Ecto neural progenitor cell (in vitro differentiated cells): ENCODE data around the gene FCRL5.
A peak's percentile ranks its signal among the peaks of the same experiment; 100 is the strongest.

Experiments used
- DNase-seq: peaks from one replicate; pipeline ENCODE4 v3.0.0-alpha.2; 2018; ENCODE audit warnings: low spot score

Gene FCRL5

GRCh38 chr1:157523774-157524493 lies 28.4 kb downstream of the FCRL5 start:
- no peak for DNase-seq

- no peak for DNase-seq
Observed at GRCh38 chr1:157521056-157521455, 31.3 kb downstream of the FCRL5 start.

DNA sequence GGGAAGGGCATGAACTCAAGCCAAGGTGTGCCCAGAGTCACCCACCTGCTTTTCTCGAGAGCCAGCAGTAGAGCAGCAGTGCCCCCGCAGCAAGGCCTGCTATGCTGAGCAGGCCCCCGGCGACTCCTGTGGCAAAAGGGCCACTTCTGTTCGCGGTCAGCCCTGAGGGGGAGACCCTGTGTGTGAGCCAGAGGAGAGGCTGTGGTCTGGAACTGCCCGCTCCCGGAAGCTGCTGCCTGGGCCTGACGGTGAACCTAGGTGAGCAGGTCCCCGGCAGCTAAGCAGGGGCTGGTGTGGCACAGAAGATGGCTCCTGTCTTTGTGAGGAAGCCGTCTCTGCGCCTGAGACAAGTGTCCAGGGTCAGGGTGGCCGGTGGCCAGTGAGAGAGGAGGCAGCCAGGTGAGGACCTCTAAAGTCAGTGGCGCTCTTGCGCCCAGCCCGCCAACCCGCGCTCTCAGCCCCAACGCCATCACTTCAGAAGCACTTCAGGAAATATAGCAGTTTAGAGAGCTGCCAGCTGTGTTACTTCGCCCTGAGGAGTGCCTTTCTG lies 31.9 kb downstream of the FCRL5 start:
- DNase-seq: no peak

DNA sequence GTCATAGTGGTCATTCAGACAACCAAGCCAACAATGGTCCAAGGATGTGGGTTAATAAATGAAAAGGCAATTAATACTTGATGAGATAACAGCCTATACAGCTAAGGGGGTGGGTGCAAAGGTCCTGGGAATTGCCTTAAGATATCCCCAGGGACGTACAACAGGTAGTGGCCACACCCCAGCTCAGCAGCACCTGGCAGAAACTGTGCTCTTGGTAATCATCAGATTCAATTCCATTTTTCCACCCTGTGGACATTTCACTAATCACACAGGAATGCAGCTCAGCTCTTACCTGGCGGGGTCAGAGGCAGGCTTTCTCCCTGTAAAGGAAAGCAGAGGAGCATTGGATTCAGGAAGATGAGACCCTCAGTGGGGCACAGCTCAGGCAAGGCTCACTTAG lies 32.9 kb downstream of the FCRL5 start:
- DNase-seq: no peak

DNA sequence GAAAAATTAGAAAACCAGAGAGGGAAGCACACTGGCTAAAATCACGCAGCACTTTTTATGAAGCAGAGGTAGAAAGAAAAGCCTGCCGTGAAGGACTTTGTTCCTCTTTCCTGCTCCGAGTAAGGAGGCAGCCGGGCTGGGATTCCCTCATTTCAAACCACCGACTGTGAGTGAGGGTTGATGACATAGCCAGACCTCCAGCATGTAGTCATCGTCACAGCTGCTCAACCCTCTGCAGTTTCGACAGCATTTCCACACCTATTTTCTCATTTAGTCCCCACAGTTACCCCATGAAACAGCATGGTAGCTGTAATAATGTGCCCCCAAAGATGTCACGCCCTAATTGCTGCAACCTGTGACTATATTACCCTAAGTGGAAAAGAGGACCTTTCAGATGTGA lies 35.3 kb downstream of the FCRL5 start:
- no peak for DNase-seq

GRCh38 chr1:157515709-157516108 lies 36.6 kb downstream of the FCRL5 start:
- no peak for DNase-seq

DNA sequence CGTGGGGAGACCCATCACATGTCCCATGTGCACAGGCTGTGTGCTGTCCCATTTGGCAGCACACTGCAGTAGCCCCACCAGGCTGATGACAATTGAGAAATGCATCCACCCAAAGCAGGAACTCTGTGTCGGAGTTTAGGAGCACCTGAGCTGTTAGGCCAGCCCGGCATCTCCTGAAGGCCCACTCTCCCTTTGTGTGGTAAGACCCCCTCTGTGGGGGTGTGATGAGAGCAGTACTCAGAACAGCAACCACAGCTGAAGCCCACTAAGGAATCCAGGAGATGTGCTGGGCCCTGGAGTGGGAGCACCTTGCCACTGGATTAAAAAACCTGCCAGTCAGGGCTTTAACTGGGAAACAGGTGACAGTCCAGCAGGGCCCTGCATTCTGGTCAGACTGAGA lies 37.2 kb downstream of the FCRL5 start:
- no peak for DNase-seq

- no peak for DNase-seq
Observed at GRCh38 chr1:157512036-157512969, 40.0 kb downstream of the FCRL5 start.

GRCh38 chr1:157509546-157510232 lies 42.6 kb downstream of the FCRL5 start:
- no peak for DNase-seq

DNA sequence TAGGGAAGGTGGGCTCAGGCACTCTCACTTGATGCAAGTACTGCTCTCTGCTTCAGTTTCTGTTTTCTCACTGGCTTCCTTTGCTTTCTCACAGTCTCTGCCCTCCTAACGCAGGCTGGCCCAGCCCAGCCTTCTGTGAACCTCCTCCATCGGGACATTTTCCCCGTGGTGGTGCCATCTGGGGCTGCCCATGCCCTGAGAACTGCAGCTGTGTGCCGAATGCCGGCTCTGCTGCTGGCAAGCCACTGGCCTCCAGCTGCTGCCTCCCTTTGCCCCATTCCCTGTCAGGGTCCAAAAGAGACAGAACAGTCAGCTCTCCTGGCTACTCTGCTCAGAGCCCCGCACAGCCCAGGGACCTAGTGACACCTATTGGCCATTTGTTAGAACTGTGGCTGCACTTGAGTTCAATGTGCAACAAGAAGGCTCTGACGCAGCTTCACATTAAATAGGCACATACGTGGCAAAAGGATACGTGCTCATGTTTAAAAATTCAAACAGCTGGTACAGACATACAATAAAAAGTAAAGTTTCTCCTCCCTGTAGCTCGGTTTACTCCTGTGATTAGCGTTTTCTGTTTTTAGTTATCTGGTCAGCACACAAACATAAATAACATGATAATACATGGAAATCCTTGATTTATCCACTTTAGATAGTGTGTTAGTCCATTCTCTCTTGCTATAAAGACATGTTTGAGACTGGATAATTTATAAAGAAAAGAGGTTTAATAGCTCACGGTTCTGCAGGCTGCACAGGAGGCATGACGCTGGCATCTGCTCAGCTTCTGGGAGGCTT lies 46.6 kb downstream of the FCRL5 start:
- DNase-seq: peak; percentile 73

- DNase-seq: no peak
Observed at GRCh38 chr1:157504646-157505045, 47.7 kb downstream of the FCRL5 start.

DNA sequence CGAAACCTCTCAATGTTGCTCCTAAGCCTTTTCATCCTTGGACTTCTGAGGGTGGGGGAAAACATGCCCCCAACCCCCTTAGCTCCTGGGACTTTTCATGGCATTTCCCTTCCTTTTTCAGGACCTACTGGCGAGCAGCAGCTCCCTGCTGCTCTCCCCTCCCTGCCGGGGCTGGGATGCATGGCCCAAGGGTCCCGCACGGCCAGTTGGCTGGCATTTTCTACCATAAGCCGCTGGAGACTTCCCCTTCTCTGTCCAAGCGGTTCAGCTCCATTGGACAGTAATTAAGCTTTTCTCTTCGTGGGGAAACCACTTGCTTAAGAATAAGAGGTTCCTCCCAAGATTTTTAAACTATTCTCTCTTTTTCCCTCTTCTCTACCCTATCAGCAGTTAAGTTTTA lies 52.8 kb downstream of the FCRL5 start:
- no peak for DNase-seq

DNA sequence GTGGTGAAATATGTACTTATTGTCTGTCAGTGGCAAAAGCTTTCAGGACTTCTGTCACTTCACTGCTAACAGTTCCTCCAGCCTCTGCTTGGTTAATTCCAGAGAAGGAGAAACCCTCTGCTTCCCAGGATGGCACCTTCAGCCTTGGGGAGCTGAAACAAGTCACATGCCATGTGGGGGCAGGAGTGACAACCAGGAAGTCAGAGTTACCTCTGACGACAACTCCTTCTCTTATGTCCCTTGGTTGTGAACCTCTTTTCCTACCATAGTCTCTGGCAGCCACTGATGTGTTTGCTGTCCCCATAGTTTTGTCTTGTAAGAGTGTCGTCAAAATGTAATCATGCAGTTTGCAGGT lies 53.6 kb downstream of the FCRL5 start:
- no peak for DNase-seq

GRCh38 chr1:157497987-157498735 lies 54.2 kb downstream of the FCRL5 start:
- DNase-seq: no peak

DNA sequence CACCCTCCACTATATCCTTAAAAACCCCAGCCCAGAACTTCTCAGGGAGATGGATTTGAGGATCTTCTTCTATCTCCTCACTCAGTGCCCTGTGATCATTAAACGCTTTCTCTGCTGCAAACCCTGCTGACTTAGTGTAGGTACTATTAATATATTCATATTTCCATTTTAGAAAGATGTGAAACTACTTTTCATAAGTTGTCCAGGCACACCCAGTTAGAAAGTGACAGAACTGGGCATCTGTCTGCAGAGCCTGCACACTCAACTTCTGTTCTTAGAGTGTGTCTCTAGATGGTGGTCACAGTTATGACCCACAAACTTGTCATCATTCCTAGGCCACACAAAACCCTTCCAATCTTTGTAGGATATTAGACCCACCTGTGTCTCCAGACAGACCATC lies 55.0 kb downstream of the FCRL5 start:
- no peak for DNase-seq

GRCh38 chr1:157496121-157496526 lies 56.2 kb downstream of the FCRL5 start:
- no peak for DNase-seq

GRCh38 chr1:157495285-157495684 lies 57.0 kb downstream of the FCRL5 start:
- no peak for DNase-seq

- DNase-seq: no peak
Observed at GRCh38 chr1:157494093-157494492, 58.2 kb downstream of the FCRL5 start.

DNA sequence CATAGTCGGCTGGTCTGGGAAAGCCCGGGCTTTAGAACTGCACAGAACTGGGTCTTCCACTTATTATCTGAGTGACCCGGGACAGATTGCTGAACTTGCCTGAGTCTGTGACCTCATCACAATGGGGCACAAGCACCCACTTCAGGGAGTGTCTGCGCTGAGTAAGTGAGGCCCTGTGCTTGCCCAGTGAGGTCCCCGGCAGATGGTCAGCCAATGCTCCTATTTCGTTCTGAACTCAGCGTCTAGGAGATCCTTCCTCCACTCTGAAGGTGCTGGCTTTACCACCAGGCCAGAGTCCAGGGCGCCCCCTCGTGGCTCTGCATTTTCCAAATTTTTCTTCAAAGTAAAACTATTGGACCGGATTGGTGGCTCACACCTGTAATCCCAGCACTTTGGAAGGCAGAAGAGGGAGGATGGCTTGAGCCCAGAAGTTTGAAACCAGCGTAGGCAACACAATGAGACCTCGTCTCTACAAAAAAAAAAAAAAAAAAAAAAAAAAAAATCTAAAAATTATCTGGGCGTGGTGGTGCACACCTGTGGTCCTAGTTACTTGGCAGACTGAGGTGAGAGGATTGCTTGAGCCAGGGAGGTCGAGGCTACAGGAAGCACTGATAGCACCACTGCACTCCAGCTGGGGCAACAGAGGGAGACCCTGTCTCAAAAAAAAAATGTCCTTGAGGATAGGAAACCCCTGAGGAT lies 61.7 kb downstream of the FCRL5 start:
- peak; percentile 88 for DNase-seq

- DNase-seq: no peak
Observed at GRCh38 chr1:157488156-157488555, 64.2 kb downstream of the FCRL5 start.
